SU-DHL-6 (cell line): Measurements from ENCODE around the gene VPS35.

Source experiments
- EZH2phosphoT487 ChIP-seq: fragments of 200-600 bp; sonication (generic), shearing (Covaris generic); conservative IDR thresholded peaks from 2 replicates; pipeline ENCODE4 v1.6.1; 2018; ENCODE audit warnings: mild to moderate bottlenecking, antibody characterized with exemption, low read length, moderate library complexity, mixed read lengths
- TF ChIP-seq, protein P1 (sequence below): fragments of 200-600 bp; sonication (generic); IDR thresholded peaks from one replicate; pipeline ENCODE4 v1.5.1; 2017; ENCODE audit warnings: antibody characterized with exemption, mild to moderate bottlenecking, low read length, moderate library complexity; ENCODE audit not compliant: insufficient read depth, poor library complexity, severe bottlenecking

DNA sequence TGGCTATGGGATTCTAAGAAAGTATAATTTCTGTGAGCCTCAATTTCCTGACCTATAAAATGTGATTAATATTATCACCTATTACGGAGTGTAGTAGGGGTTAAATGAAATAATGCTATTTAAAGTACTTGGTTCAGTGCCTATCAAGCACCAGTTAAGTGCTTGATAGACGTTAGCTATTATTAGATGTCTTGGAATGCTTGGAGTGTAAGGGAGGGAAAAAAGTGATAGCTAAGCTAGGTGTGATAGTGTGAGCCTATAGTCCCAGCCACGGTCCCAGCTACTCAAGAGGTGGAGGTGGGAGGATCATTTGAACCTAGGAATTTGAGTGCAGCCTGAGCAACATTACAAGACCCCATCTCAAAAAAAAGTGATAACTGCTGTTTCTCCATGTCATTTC is 8.0 kb upstream of the VPS35 start:
- TF ChIP-seq, protein P1, sequence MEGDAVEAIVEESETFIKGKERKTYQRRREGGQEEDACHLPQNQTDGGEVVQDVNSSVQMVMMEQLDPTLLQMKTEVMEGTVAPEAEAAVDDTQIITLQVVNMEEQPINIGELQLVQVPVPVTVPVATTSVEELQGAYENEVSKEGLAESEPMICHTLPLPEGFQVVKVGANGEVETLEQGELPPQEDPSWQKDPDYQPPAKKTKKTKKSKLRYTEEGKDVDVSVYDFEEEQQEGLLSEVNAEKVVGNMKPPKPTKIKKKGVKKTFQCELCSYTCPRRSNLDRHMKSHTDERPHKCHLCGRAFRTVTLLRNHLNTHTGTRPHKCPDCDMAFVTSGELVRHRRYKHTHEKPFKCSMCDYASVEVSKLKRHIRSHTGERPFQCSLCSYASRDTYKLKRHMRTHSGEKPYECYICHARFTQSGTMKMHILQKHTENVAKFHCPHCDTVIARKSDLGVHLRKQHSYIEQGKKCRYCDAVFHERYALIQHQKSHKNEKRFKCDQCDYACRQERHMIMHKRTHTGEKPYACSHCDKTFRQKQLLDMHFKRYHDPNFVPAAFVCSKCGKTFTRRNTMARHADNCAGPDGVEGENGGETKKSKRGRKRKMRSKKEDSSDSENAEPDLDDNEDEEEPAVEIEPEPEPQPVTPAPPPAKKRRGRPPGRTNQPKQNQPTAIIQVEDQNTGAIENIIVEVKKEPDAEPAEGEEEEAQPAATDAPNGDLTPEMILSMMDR: no peak
- no peak for TF ChIP-seq EZH2phosphoT487
